KOPT-K1 (cell line): ENCODE measurements around the gene UBE2D2.
"Not testable (repeated sequence)": the region's sequence is repeated elsewhere in the genome, so short reads cannot be mapped to it uniquely, and the experiment has no call there.

Experiments used
- H3K27ac ChIP-seq: fragments of 200-600 bp; sonication (generic); 2 replicates; pipeline ENCODE4 v1.5.1; 2016; ENCODE audit warnings: antibody characterized with exemption, mild to moderate bottlenecking, low read depth, low read length; ENCODE audit not compliant: poor library complexity, severe bottlenecking
- H3K36me3 ChIP-seq: fragments of 200-600 bp; sonication (generic); 2 replicates; pipeline ENCODE4 v1.5.1; 2017; ENCODE audit warnings: antibody characterized with exemption, mild to moderate bottlenecking, low read length, moderate library complexity; ENCODE audit not compliant: insufficient read depth
- H3K9me3 ChIP-seq: fragments of 200-600 bp; sonication (generic); 2 replicates; pipeline ENCODE4 v1.5.1; 2017; ENCODE audit warnings: antibody characterized with exemption, low read length, mild to moderate bottlenecking; ENCODE audit not compliant: insufficient read depth, poor library complexity, severe bottlenecking

UBE2D2 gene

GRCh38 chr5:139560752-139561654, at the start of gene UBE2D2:
UBE2D2 (plus strand) TSS chr5:139561339; CDS start chr5:139561792, 453 bp downstream.
- H3K36me3 ChIP-seq = peaks cover 23% of the 10 kb centered on the region
- peak within 1 kb of the TSS; percentile 91 for H3K27ac ChIP-seq
- H3K9me3 ChIP-seq = no peaks in the 10 kb centered on the region

GRCh38 chr5:139512786-139513390, 48.3 kb upstream of the UBE2D2 start:
- no peaks in the 10 kb centered on the region for H3K9me3 ChIP-seq
- no peak overlapping the region for H3K27ac ChIP-seq
- H3K36me3 ChIP-seq = no peaks in the 10 kb centered on the region

GRCh38 chr5:139513434-139513833, 47.7 kb upstream of the UBE2D2 start:
- H3K27ac ChIP-seq, H3K9me3 ChIP-seq, H3K36me3 ChIP-seq: not testable (repeated sequence)

GRCh38 chr5:139513852-139514485, 47.2 kb upstream of the UBE2D2 start:
- no peaks in the 10 kb centered on the region for H3K9me3 ChIP-seq
- no peak overlapping the region for H3K27ac ChIP-seq
- no peaks in the 10 kb centered on the region for H3K36me3 ChIP-seq

- Histone ChIP-seq H3K36me3 (no peaks in the 10 kb centered on the region), H3K9me3 (no peaks in the 10 kb centered on the region), H3K27ac (no peak overlapping the region)
These were observed 46.7 kb upstream of the UBE2D2 start for GRCh38 chr5:139514486-139514856.

GRCh38 chr5:139517683-139518564, 43.2 kb upstream of the UBE2D2 start:
- Histone ChIP-seq H3K9me3 (no peaks in the 10 kb centered on the region), H3K27ac (peak overlapping the region; percentile 67), H3K36me3 (no peaks in the 10 kb centered on the region)

- Histone ChIP-seq H3K9me3 (no peaks in the 10 kb centered on the region), H3K27ac (no peak overlapping the region), H3K36me3 (no peaks in the 10 kb centered on the region)
These were observed 37.3 kb upstream of the UBE2D2 start for GRCh38 chr5:139523635-139524445.

- H3K36me3 ChIP-seq = no peaks in the 10 kb centered on the region
- H3K9me3 ChIP-seq = no peaks in the 10 kb centered on the region
- no peak overlapping the region for H3K27ac ChIP-seq
These were observed 36.7 kb upstream of the UBE2D2 start for GRCh38 chr5:139524446-139524845.

- Histone ChIP-seq H3K36me3 (no peaks in the 10 kb centered on the region), H3K9me3 (no peaks in the 10 kb centered on the region), H3K27ac (no peak overlapping the region)
These were observed 36.1 kb upstream of the UBE2D2 start for GRCh38 chr5:139524940-139525585.

- H3K27ac ChIP-seq, H3K9me3 ChIP-seq, H3K36me3 ChIP-seq: not testable (repeated sequence)
These were observed 35.4 kb upstream of the UBE2D2 start for GRCh38 chr5:139525586-139526308.

- not testable (repeated sequence) for H3K36me3 ChIP-seq, H3K9me3 ChIP-seq, H3K27ac ChIP-seq
These were observed 34.6 kb upstream of the UBE2D2 start for GRCh38 chr5:139526309-139527089.

- H3K9me3 ChIP-seq, H3K27ac ChIP-seq, H3K36me3 ChIP-seq: not testable (repeated sequence)
These were observed 34.1 kb upstream of the UBE2D2 start for GRCh38 chr5:139527090-139527470.
